Stimulated activated naive CD4-positive, alpha-beta T cell (primary cell): ENCODE data around the gene SVBP.
A peak's percentile ranks its signal among the peaks of the same experiment; 100 is the strongest.
"Not testable (repeated sequence)": the region's sequence is repeated elsewhere in the genome, so short reads cannot be mapped to it uniquely, and the experiment has no call there.

ENCODE experiments used
- DNase-seq, 6 experiments: peaks; one replicate each; lab custom pipeline; 2025; lab: John Stamatoyannopoulos, UW

The SVBP gene

DNA sequence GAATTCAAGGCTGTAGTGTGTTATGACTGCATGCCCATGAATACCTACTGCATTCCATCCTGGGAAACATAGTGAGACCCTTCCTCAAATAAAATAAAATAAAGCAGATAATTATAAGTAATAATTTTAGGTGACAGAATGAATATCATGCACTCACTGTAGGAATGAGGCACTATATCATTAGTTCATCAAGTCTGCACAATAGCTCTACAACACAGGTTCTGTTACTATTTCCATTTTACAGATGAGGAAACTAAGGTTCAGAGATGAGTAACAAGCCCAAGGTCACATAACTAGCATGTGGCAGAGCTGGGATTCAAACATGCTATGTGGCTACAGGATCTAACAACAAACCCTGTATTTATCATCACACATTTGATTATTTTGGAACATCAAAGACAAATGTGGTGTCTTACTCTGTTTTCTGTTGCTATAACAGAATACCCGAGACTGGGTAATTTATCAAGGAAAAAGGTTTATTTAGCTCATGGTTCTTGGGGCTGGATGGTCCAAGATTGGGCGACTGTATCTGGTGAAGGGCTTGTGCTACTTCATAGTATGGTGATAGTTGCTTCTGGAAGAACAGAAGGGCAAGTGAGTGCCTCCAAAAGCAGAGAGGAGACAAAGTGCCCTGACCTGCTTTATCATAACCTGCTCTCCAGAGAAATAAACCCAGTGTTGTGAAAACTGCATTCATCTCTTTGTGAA, 24.4 kb upstream of the SVBP start:
- DNase-seq = no peak

DNA sequence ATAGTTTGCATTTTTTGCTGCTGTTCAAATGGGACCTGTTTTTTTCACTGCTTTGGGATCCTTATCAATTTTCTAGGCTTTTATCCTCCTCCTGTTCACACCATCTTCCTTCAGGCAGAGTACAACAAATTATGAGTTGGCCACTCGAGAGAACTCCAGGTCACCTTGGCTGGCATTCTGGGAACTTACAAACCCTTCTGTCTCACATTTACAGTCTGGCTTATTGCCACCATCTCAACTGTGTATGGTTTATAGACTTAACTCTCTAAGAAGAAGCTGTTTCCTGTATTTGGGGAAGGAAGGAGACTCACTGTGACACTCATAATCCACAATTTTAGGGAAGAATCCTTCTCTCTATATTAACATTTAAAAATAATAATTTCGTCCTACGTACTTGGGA, 23.8 kb upstream of the SVBP start:
- no peak for DNase-seq

DNA sequence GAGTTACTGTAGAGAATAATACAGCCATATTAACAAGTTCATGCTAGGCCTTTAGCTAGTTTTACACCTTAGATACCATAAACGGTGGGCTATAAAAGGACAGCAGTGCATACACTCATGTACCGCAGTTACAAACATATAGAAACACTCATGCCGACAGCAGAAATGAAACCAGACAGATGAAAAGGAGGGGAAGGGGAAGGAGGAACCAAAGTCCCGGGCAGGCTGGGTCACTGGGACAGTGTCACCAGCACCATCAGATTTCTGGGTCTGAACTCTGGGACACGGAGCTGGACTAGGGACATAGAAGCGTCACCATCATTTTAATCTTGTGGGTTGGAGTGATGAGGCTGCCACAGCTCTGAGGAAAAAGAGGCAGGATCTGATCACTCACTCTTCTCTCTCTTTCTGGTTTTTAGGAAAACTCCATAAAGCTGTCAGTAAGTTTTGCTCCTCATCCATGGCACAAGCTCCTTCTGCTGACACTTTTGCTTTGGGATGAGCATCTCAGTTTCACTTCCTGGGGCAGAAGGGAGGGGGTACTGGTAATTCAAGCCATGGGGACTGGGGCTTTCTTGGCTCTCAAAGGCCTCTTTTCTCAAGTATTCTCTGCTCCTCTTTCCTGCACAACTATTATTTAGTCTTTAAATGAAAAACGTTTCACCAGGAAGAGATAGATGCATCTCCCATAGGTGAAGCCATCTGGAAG, 21.4 kb upstream of the SVBP start:
- DNase-seq = no peak

DNA sequence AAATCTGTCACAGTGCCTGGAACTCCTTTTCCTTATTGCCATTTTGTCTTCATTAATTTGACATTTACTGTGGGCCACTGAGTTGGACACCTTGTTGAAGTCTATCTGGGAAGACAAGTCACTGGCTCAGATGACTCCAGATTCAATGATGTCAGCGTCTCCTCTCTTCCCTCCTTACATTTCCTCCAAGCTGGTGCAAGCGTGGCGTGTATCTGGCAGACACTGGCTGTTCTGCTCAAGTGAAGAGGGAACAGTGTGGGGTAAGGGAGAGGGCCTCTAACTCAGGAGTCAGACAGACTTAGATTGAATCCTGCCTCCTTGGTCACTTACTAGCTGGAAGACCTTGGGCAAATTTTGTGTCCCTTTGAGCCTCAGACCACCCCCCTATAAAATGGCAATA, 20.5 kb upstream of the SVBP start:
- no peak for DNase-seq

DNA sequence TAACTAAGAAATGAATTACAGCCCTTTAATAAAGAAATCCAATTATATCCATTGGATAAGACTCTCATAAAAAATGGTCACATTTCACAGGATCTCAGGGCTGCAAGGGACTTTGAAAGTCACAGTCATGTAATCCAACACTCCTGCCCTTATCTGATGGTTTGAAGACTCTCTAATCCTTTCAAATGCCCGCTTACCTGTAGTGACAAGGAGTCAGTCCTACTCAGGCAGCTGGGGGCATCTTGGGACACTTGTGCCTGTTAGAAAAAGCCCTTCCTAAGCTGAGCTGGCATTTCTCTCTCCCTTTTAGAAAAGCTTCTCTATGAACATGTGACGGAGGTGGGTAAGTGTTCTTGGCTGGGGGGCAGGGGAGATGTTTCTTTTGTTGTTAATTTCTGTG, 18.2 kb upstream of the SVBP start:
- no peak for DNase-seq

DNA sequence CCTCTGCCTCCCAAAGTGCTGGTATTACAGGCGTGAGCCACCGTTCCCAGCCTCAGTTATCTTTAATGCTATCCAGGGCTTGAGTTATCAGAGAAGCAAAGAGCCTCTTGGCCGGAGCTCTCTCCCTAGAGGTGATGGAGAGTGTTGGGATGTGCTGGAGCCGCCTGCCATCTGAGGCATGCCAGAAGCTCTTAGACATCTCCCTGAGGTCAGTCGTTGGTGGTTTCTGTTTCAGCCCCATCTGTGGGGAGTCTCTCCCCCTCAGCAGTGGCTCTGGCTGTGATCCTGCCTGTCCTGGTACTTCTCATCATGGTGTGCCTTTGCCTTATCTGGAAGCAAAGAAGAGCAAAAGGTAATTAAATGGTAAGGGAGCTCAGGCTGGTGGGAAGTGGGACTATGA, 17.6 kb upstream of the SVBP start:
- DNase-seq = no peak

DNA sequence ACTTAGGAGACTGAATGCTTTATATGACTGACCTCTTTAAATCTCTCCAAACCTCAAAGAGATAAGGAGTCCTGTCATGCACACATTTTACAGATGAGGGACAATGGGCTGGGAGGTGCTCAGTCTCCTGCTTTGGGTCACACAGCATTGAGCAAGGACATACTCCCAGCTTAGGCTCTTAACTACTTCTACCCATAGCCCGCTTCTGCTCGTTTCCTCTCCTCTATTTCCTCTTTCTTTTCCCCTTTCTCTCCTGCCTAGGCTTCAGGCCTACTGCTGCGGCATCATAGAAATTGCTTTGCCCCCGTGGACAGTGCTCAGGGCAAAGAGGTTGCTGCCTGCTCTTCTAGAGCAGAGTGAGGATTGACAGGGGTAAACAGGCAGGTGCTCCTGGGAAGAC, 16.8 kb upstream of the SVBP start:
- no peak for DNase-seq

DNA sequence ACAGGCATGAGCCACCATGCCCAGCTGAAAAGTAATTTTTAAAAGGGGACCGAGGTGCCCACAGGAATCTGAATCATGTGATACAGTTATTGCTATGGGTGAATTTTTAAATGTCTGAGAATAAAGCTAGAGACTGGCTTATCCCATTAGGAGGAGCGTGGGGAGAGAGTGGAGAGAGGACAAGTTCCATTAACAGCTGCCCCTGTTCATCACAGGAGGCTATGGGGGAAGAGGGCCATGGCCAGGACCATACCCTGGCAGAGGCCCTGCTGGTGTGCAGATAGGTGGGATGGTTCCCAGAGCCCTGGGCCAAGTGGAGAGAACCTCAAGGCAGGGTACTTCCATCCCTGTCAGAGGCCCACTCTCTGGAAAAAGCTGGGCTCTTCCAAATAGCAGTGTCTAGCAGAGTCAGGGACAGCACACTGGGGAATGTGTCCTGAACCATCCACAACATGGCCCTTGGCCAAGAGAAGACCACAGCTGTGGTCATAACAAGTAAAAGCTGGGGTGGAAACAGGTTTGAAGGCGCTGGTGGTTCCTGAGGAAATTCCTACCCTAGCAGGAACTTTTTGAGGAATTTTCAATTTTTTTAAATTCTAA, 15.5 kb upstream of the SVBP start:
- DNase-seq = no peak

DNA sequence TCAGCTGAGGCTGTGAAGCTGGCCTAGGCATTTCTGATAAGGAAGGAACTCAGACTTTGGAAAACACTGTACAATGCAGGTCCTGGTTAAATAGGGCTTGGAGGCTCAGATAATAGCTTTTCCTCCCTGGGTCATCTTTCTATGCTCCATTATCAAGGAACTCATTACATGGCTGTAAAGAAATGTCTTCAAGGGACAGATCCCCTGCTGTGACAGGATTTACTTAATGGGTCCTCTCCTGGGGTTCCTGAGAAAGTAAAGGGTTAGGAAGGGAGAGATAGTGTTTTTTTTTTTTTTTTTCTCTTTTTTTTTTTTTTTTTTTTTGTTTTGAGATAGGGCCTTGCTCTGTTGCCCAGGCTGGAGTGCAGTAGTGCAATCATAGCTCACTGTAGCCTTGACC, 14.1 kb upstream of the SVBP start:
- DNase-seq = no peak

DNA sequence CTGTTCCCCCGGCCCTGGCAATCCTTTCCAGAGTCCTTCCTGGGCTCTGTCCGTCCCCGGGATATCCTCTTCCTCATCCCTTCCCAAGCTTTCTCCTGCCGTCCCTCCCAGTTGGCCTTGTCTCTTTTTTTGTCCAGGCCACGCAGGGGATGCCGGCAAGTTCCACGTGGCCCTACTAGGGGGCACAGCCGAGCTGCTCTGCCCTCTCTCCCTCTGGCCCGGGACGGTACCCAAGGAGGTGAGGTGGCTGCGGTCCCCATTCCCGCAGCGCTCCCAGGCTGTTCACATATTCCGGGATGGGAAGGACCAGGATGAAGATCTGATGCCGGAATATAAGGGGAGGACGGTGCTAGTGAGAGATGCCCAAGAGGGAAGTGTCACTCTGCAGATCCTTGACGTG, 13.4 kb upstream of the SVBP start:
- DNase-seq = no peak

DNA sequence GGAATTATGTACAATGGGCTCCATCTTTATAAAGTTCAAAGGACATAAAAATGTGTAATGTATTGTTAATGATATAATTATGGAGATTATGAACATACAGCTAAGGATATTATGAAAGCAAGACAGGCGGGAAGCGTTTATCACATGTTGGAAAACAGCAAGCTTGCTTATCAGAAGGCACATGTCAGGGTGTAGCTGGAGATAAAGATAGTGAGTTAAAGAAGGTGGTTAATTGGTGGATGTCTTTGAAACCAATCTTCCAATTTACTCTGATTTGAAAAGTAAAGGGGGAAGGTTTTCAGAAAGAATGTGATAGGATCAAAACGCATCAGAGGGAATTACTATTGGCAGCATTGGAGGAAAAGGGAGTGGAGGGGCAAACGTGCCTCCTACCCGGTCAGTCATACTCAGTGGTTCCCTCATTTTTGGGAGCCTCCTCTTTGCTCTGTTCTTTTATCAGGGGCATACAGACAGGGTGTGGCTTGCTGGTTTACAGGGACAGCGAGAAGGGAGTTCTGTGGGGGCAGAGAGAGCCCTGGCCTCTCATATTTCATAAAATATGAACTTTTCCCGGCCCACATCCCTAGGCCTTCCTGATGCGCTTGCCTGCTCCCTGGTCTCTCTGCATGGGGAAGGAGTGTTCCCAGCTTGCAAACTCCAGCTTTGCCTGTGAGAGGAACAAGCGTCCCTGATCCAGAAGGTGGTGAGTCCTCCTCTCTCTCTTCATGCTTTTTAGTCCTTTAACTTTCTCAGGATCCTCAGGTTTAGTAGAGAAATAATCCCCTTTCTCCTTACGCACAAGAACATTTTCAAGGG, 8.0 kb upstream of the SVBP start:
- DNase-seq = no peak

DNA sequence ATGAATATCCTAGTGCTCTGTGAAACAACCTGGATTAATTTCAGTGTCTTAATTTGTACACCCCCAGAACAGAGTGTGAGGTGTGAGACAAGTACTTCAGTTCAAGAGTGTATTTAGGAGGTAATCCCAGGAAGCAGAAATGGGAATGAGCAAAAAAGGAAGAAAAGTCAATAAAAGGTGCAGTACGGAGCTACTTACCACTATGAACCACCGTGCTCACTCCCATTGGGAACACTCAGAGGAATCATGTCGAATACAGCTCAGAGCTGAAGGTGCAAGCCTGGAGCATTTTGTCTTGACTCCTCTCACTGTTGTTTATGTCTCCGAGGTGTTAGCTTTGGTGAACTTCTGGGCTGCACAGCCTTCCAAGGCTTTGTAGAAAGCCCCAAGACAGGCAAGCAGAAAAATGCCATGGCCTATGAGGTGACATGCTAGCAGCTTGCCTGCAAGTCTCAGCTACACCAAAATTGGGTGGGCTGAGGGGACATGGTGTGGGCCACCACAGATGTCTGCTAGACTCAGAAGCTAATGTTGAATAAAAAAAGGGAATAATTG, 7.4 kb upstream of the SVBP start:
- DNase-seq = no peak

DNA sequence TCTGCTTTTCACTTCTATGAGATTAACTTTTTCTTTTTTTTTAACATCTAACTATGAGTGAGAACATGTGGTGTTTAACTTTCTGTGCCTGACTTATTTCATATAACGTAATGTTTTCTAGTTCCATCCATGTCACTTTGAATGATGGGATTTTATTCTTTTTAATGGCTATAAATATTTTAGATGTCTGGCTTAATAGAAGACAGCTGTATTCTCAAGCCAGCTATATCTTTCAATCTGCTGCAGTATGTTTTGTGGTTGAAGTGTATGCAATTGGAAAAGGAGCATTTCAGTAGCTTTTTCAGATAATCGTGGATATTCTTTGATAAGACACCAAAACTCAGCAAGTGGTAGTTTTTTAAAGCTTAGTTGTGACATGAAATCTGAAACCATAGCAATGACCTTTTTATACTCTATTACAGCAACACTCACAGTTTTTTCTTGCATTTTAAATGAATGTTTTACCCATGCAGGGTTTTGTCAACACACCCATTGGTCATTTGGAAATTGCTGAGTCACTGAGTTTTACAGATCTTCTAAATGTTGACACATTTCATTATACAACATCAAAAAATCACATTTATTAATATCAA, 5.7 kb upstream of the SVBP start:
- no peak for DNase-seq

DNA sequence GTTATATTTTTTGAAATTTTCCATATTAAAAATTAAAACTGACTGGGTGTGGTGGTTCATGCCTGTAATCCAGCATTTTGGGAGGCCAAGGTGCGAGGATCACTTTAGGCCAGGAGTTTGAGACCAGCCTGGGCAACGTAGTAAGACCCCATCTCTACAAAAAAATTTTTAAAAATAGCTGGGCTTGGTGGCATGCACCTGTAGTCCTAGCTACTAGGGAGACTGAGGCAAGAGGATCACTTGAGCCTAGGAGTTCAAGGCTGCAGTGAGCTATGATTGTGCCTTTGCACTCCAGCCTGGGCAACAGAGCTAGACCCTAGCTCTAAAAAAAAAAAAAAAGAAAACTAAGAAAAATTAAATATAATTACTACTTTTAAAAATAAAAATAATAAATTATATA, 4.5 kb upstream of the SVBP start:
- DNase-seq = no peak

DNA sequence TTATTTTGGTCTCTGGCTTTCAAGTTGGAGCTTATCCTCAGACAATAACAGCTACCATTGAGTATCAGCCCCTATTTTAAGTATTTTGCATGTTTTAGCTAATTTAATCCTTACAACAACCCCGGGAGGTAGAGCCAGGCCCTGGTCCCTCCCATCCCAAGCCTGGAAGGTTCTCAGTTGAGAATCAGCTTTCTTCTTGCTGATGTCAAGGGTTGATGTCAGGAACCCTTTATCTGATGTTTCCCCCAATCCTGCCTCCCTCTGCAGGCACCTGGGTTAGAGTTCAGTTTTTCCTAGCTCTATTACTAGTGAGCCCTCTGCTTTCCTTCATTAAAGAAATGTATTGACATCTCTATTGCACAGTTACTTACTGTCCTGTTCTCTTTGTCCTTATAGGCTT, 3.6 kb upstream of the SVBP start:
- no peak for DNase-seq

DNA sequence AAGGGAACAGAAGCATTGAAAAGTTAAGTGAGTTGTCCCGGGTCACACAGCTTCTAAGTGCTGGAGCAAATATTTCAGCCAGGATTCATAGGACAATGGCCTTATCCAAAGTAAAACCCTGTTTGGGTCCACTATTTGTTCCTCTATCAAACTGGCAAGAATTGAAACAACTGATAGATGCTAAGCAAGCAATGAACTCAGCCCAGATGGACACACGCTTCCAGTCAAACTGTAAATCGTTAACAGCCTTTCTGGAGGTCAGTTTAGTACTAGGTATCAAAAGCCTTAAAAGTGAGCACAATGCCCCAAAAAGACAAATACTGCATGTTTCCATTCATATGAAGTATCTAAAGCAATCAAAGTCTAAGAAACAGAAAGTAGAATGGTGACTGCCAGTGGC, 779 bp upstream of the SVBP start:
- no peak for DNase-seq

DNA sequence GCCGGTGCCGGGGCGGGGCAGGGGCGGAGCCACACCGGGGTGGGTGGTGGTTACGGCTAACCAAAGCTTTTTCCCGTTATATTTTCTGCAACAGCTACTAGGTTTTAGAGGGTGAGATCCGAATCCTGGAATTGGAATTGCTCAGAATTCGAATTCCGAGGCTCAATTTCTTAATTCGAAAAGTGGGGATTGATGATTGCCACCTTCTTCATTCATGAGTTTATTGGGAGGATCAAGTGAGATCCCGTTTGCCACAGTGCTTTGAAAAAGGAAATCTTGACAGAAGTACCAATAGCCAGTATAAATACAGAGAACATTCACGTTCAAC, 207 bp upstream of the SVBP start:
- DNase-seq = no peak

DNA sequence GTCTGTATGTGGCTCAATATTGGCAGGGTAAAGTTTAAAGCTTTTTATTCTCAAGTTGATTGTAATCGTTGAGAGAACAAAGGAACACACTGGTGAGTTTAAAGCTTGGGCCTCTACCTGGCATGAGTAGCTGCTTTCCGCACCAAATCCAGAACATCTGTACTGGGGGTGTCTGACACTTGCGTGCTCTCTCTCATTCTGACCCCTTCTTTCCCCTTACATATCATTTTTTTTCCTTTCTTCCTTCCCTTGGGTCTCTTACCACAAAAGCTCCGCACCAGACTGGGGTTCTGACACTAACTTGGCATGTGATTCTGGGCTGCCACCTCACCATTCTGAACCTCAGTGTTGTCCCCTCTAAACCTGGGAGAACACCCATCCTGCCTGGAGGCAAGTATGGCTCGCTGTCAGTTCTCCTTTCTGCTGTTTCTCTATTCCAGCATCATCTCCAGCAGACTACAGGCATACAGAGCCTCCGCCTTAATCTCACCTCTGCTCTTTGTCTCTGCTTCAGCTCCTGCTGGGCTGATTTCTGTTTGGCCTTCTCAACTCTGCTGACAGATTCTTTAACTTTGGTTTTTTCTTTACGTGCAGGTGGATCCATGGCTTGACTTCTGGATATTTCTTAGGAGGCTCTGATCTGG, 1.1 kb downstream of the SVBP start:
- DNase-seq = peak in 2 of 6 experiments; percentile 11 to 12

DNA sequence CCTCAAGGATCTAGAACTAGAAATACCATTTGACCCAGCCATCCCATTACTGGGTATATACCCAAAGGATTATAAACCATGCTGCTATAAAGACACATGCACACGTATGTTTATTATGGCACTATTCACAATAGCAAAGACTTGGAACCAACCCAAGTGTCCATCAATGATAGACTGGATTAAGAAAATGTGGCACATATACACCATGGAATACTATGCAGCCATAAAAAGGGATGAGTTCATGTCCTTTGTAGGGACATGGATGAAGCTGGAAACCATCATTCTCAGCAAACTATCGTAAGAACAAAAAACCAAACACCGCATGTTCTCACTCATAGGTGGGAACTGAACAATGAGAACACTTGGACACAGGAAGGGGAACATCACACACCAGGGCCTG, 2.4 kb downstream of the SVBP start:
- not testable (repeated sequence) for DNase-seq

DNA sequence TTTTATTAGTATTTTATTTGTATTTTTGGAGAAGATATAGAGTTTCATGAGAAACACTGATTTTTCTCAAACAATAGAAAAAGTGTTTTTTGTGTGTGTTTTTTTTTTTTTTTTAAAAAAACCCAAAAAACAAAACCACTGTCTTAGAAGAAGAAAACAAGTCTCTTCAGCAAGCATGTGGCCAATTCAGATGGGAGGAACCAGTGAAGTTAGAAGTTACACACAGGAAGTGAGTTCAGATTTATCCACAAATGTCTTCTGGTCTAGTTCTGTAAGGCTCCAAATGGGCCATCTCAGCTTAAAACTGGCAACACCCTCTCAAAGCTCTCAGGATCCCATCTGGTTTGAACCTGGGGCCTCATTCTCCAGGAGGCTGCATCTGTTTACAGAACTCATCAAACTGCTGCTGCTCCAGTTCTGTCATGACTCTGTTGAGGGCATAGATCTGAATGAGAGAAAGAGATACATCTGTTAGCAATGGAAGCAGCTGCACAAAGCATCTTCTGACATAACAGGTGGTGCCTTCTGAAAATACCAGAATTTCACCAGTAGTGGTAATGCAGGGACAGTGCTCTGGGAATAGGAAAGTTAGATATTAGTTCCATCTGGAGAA, 10.0 kb downstream of the SVBP start:
- no peak for DNase-seq

DNA sequence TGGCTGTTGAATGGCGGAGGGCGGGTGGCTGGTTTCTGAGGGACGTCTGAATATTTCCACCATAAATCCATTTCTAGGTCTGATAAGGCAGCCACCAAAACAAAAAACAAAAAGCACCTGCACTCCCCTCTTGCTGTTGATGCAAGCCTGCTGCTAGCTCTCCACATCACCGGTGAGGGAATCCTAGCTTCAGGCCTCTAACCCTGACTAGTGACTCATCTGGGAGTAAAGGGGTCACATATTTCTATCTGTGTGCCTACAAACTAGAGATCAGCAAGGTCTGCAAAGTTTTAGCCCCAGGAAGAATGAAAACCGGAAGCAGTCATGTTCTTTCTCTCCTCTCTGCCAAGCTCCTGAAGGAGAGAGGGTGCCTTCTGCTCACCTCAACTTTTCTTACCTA, 10.6 kb downstream of the SVBP start:
- DNase-seq = no peak
